Heart left ventricle (tissue), 13 donors: ENCODE results near the gene NFE2L1.

Source experiments
- POLR2A ChIP-seq, 2 donors: fragments of 450-650 bp; IDR thresholded peaks; one replicate each; pipeline ENCODE4 v1.6.1; 2017; ENCODE audit warnings: antibody characterized with exemption in 2 of 2, mild to moderate bottlenecking in 2 of 2, moderate library complexity in 2 of 2
- TF ChIP-seq, protein P1 (sequence below), 12 donors: fragments of 200-600 bp; sonication (generic) in 4 of 12; IDR thresholded peaks; one replicate each; pipeline versions ENCODE4 v1.5.0 to v1.8.0; 2018 to 2022; ENCODE audit warnings: antibody characterized with exemption in 12 of 12, mild to moderate bottlenecking in 5 of 12
- donor health status: ischemic (EF 13 %, LVEDD 7.1; RV severe dilation, severe dysfunction).
- donor health status: DM: no; HTN: yes; CAD: no.
- donor health status: DM: no; HTN: no; CAD: no.
- donor health status: ischemic (EF 25% LVEDD 6.9; RV normal size, moderate dysfunction).
- donor health status: ischemic (EF 25% LVEDD 5.7; RV mildly dilated, moderate dysfunction).
- donor health status: ischemic (EF 35%, LVEDD 5.7; RV mildly dilated, moderate dysfunction).
- donor health status: nonischemic (EF 11% LVEDD 7.7; RV severe dilation, severe dysfunction).
- donor health status: DM: yes; HTN: yes; CAD: no.
- donor health status: PGD.
- donor health status: ischemic (EF 29% LVEDD 5.4; RV normal size, mild dysfunction).
- donor health status: nonischemic (EF 23%, LVEDD 6.1; RV moderate dilation, normal function).

DNA sequence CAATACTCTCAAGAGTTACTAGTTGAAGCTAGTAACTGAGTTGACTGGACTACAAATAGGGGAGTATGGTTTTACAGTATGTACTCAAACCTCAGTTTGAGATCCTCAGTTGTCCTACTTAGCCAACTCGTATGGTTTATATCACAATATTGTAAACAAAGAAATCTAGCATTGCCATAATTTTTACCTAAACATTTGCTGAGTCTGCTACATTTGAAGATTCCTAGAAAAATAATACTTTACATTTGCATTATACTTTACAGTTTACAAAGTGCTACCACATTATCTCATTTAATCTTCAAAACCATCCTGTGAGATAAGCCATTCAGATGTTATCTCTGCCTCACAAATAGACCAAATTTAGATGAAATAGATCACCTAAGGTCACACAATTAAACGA lies 36.8 kb downstream of the NFE2L1 start:
- TF ChIP-seq, protein P1, sequence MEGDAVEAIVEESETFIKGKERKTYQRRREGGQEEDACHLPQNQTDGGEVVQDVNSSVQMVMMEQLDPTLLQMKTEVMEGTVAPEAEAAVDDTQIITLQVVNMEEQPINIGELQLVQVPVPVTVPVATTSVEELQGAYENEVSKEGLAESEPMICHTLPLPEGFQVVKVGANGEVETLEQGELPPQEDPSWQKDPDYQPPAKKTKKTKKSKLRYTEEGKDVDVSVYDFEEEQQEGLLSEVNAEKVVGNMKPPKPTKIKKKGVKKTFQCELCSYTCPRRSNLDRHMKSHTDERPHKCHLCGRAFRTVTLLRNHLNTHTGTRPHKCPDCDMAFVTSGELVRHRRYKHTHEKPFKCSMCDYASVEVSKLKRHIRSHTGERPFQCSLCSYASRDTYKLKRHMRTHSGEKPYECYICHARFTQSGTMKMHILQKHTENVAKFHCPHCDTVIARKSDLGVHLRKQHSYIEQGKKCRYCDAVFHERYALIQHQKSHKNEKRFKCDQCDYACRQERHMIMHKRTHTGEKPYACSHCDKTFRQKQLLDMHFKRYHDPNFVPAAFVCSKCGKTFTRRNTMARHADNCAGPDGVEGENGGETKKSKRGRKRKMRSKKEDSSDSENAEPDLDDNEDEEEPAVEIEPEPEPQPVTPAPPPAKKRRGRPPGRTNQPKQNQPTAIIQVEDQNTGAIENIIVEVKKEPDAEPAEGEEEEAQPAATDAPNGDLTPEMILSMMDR (IDR thresholded peaks at IDR 0.05): no peak
- TF ChIP-seq POLR2A (IDR thresholded peaks at IDR 0.05): no peak
